Measurements from ENCODE around the gene EFNA1. TPM values are rescaled to one million over a fixed set of nuclear protein-coding genes. Genes with fewer than 3 reads are reported as not detected.

EFNA1 gene
- polyA plus RNA-seq, 2 of the 4 experiments (the other 2 are of a cell fraction), result 25.1 to 38.9 TPM

GRCh38 chr1:155104605-155105534 is 22.8 kb upstream of the EFNA1 start:
- H3K4me2 ChIP-seq, result no peak overlapping the region
- CTCF ChIA-PET, result interaction anchor here (1.1 to 9.2 kb wide), 4 partner anchors 8 to 63 kb away, joined by 5 to 67 read pairs (median 36); no protein-coding TSS in a partner anchor
- FAIRE-seq (no peak), ATAC-seq (no peak; a peak in 1 of 6 replicates), DNase-seq (ENCODE audit: low read depth in 1 of 2, low spot score in 1 of 2) (no peak)
- WGBS (ENCODE audit: missing lambda C conversion rate), result 80% methylated on average over 7 of the region's 7 CpGs
- H3K27ac ChIP-seq, result no peak overlapping the region
- no peak overlapping the region for H3K4me3 ChIP-seq
- no peak for TF ChIP-seq GATA3 (IDR thresholded peaks at IDR 0.05; ENCODE audit: borderline replicate concordance)
- no peak for TF ChIP-seq EP300 (IDR thresholded peaks at IDR 0.05)
- no peak for TF ChIP-seq POLR2AphosphoS2 (conservative IDR thresholded peaks at IDR 0.05; ENCODE audit: low read length)
- no peak for TF ChIP-seq TFCP2L1 (CRISPR knock-in tag; IDR thresholded peaks at IDR 0.05)
- POLR2A ChIA-PET, result interaction anchor here (0.7 kb wide), 1 partner anchor 42 kb away, joined by 3 read pairs; no protein-coding TSS in a partner anchor
- no peaks in the 10 kb centered on the region for H3K9me3 ChIP-seq
- H3K4me1 ChIP-seq, result no peaks in the 10 kb centered on the region

GRCh38 chr1:155105604-155106011 is 22.1 kb upstream of the EFNA1 start:
- WGBS (ENCODE audit: missing lambda C conversion rate), result 74% methylated on average over 7 of the region's 7 CpGs
- ChIA-PET POLR2A (no interaction called here), CTCF (interaction anchor here (0.7 to 9.2 kb wide), 5 partner anchors 10 to 63 kb away, joined by 3 to 67 read pairs (median 14); partner anchors contain the start of gene SLC50A1)
- DNase-seq (ENCODE audit: low read depth in 1 of 2, low spot score in 1 of 2) (no peak), FAIRE-seq (no peak), ATAC-seq (no peak)
- Histone ChIP-seq H3K4me2 (no peak overlapping the region), H3K4me1 (no peaks in the 10 kb centered on the region), H3K9me3 (no peaks in the 10 kb centered on the region), H3K4me3 (no peak overlapping the region), H3K27ac (no peak overlapping the region)
- TF ChIP-seq GATA3 (IDR thresholded peaks at IDR 0.05; ENCODE audit: borderline replicate concordance), result no peak
- TF ChIP-seq CHD2 (IDR thresholded peaks at IDR 0.05; ENCODE audit: low read length, partially characterized antibody), result no peak
- no peak for TF ChIP-seq E2F6 (IDR thresholded peaks at IDR 0.05; ENCODE audit: borderline replicate concordance, low read depth)
- TF ChIP-seq PHF8 (IDR thresholded peaks at IDR 0.05; ENCODE audit: borderline replicate concordance, low read depth), result no peak
- no peak for TF ChIP-seq MYC (IDR thresholded peaks at IDR 0.05; ENCODE audit: borderline replicate concordance, low read length)
- no peak for TF ChIP-seq FOXS1 (CRISPR knock-in tag; IDR thresholded peaks at IDR 0.05)
- no peak for TF ChIP-seq POLR2AphosphoS2 (conservative IDR thresholded peaks at IDR 0.05; ENCODE audit: low read length)
- TF ChIP-seq USF2 (IDR thresholded peaks at IDR 0.05), result no peak
- TF ChIP-seq EP300 (IDR thresholded peaks at IDR 0.05), result no peak
- no peak for TF ChIP-seq NFE2L2 (conservative IDR thresholded peaks at IDR 0.05; ENCODE audit: low read length)
- TF ChIP-seq BHLHE40 (IDR thresholded peaks at IDR 0.05; ENCODE audit: low read depth, low read length), result no peak
- no peak for TF ChIP-seq KDM5A (IDR thresholded peaks at IDR 0.05)
- TF ChIP-seq RARB (CRISPR knock-in tag; IDR thresholded peaks at IDR 0.05), result no peak
- no peak for TF ChIP-seq CBX2 (IDR thresholded peaks at IDR 0.05; ENCODE audit: borderline replicate concordance, low read depth)
- no peak for TF ChIP-seq HES2 (IDR thresholded peaks at IDR 0.05)
- TF ChIP-seq ZNF302 (CRISPR knock-in tag; IDR thresholded peaks at IDR 0.05), result no peak
- no peak for TF ChIP-seq CTCF (IDR thresholded peaks at IDR 0.05)
- no peak for TF ChIP-seq RFX5 (IDR thresholded peaks at IDR 0.05)
- no peak for TF ChIP-seq NR3C1 (IDR thresholded peaks at IDR 0.05)
- TF ChIP-seq ZC3H11A (IDR thresholded peaks at IDR 0.05), result no peak

Data from A549 (cell line).